ENCODE data around the gene MYO18B.

DNA sequence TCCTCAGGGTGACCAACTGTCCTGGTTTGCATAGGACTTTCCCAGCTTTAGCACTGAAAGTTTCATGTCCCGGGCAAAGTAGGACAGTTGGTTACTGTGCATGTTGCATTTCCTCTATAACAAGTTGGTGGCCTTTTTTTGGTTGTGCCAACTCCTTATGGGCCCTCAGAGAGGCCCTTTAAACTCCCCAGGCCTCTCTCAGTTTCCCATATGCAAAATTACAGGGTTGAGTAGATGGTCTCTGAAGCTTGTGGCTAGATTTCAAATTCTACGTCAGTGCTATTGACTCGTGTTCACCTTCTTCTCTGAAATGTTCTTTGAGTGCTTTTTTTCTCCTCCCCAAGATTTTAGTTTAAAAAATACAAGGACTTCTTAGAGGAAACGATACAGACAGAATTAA, 92.5 kb downstream of the MYO18B start:
- TF ChIP-seq EP300 (IDR thresholded peaks at IDR 0.05; ENCODE audit: borderline replicate concordance) (no peak), TEAD4 (IDR thresholded peaks at IDR 0.05) (no peak), REST (IDR thresholded peaks at IDR 0.05; ENCODE audit: low read depth) (no peak), TAF1 (IDR thresholded peaks at IDR 0.05; ENCODE audit: low read depth) (no peak), RAD21 (IDR thresholded peaks at IDR 0.05; ENCODE audit: low read depth) (no peak), CREB1 (IDR thresholded peaks at IDR 0.05; ENCODE audit: low read depth) (no peak), FOXM1 (IDR thresholded peaks at IDR 0.05; ENCODE audit: borderline replicate concordance, low read depth) (no peak)
- TF ChIP-seq, protein P1, sequence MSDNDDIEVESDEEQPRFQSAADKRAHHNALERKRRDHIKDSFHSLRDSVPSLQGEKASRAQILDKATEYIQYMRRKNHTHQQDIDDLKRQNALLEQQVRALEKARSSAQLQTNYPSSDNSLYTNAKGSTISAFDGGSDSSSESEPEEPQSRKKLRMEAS (IDR thresholded peaks at IDR 0.05) = no peak
